HG03571 (cell line): ENCODE results near the gene PPP1R15A.
"Not testable (repeated sequence)": the region's sequence is repeated elsewhere in the genome, so short reads cannot be mapped to it uniquely, and the experiment has no call there.

Experiments used
- ATAC-seq: cut with Tn5 transposase; IDR thresholded peaks from one replicate; pipeline ENCODE4 v1.9.1; 2021; ENCODE audit not compliant: unreplicated experiment

The PPP1R15A gene

GRCh38 chr19:48858984-48859710, 13.1 kb upstream of the PPP1R15A start:
- no peak for ATAC-seq

GRCh38 chr19:48859711-48860572, 12.3 kb upstream of the PPP1R15A start:
- ATAC-seq = no peak

- ATAC-seq = no peak
Measured at GRCh38 chr19:48861313-48861712, 10.9 kb upstream of the PPP1R15A start.

GRCh38 chr19:48862827-48863226, 9.4 kb upstream of the PPP1R15A start:
- ATAC-seq = no peak

GRCh38 chr19:48866692-48867091, 5.5 kb upstream of the PPP1R15A start:
- no peak for ATAC-seq

- no peak for ATAC-seq
Measured at GRCh38 chr19:48867123-48867745, 5.0 kb upstream of the PPP1R15A start.

GRCh38 chr19:48867746-48868113, 4.5 kb upstream of the PPP1R15A start:
- no peak for ATAC-seq

GRCh38 chr19:48868114-48868886, 3.9 kb upstream of the PPP1R15A start, which contains the start of gene PLEKHA4:
Gene PLEKHA4, minus strand, starts transcription at chr19:48868617. Its CDS starts 997 bp downstream, at chr19:48867620.
- no peak for ATAC-seq

- no peak for ATAC-seq
Measured at GRCh38 chr19:48870048-48870447, 2.2 kb upstream of the PPP1R15A start.

- ATAC-seq = not testable (repeated sequence)
Measured at GRCh38 chr19:48871471-48872181, 595 bp upstream of the PPP1R15A start.

GRCh38 chr19:48872884-48873475, 759 bp downstream of the PPP1R15A start:
- no peak for ATAC-seq

GRCh38 chr19:48873476-48874302, 1.5 kb downstream of the PPP1R15A start:
- no peak for ATAC-seq

GRCh38 chr19:48874303-48875135, 2.3 kb downstream of the PPP1R15A start:
- ATAC-seq = no peak

GRCh38 chr19:48876043-48876981, 4.1 kb downstream of the PPP1R15A start:
- not testable (repeated sequence) for ATAC-seq

- ATAC-seq = no peak
Measured at GRCh38 chr19:48877855-48878195, 5.6 kb downstream of the PPP1R15A start.

GRCh38 chr19:48878196-48879024, 6.2 kb downstream of the PPP1R15A start:
- no peak for ATAC-seq
